Neutrophil (primary cell): ENCODE data around the gene ITPR2.

Experiments
- H3K27ac ChIP-seq: fragments of 200-600 bp; sonication (generic); 2 replicates; pipeline ENCODE4 v1.5.1; 2016; ENCODE audit warnings: mild to moderate bottlenecking, moderate library complexity
- H3K27me3 ChIP-seq: fragments of 200-600 bp; sonication (generic); 2 replicates; pipeline ENCODE4 v1.6.0; 2016; ENCODE audit warnings: mild to moderate bottlenecking
- H3K36me3 ChIP-seq: fragments of 200-600 bp; sonication (generic); 2 replicates; pipeline ENCODE4 v1.5.1; 2017
- H3K4me1 ChIP-seq, 2 experiments: fragments of 200-600 bp in 1 of 2; sonication (generic) in 1 of 2; 1 replicate in 1 of 2; 2 replicates in 1 of 2; pipeline versions ENCODE4 v1.5.1 to v1.6.1; 2013 to 2016; ENCODE audit warnings: low read depth in 1 of 2, low read length in 1 of 2, mild to moderate bottlenecking in 1 of 2, moderate library complexity in 1 of 2; ENCODE audit not compliant: control insufficient read depth in 1 of 2, insufficient read depth in 1 of 2
- H3K4me3 ChIP-seq, 2 experiments: fragments of 200-600 bp in 1 of 2; sonication (generic) in 1 of 2; 1 replicate in 1 of 2; 2 replicates in 1 of 2; pipeline ENCODE4 v1.5.1; 2013 to 2016; ENCODE audit warnings: low read depth in 1 of 2, low read length in 1 of 2, mild to moderate bottlenecking in 1 of 2, moderate library complexity in 1 of 2
- H3K9me3 ChIP-seq: fragments of 200-600 bp; sonication (generic); 2 replicates; pipeline ENCODE4 v1.5.1; 2016
- TF ChIP-seq, protein P1 (sequence below): fragments of 200-600 bp; sonication (generic); IDR thresholded peaks from 2 replicates; pipeline ENCODE4 v1.5.1; 2016; ENCODE audit warnings: antibody characterized with exemption

The ITPR2 gene

DNA sequence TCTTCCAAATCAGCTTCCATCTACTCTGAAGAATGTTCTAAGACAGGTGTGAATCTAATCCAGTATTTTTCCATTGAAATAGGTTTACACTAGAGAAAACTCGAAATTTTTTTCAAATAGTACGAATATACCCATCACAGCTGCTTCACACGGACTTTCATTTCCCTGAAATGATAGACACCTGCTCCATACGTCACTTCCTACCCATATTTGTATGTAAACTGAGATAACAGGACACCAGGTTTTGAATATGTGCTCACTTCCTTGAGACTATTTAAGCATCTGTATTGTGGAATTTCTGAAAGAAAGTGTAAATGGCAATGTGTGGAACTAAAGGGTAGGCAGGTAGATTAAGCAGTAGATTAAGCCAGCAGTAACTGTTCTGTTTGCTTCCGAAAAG lies 13.4 kb upstream of the ITPR2 start:
- H3K27me3 ChIP-seq = no peaks in the 10 kb centered on the region
- no peaks in the 10 kb centered on the region for H3K36me3 ChIP-seq
- TF ChIP-seq, protein P1, sequence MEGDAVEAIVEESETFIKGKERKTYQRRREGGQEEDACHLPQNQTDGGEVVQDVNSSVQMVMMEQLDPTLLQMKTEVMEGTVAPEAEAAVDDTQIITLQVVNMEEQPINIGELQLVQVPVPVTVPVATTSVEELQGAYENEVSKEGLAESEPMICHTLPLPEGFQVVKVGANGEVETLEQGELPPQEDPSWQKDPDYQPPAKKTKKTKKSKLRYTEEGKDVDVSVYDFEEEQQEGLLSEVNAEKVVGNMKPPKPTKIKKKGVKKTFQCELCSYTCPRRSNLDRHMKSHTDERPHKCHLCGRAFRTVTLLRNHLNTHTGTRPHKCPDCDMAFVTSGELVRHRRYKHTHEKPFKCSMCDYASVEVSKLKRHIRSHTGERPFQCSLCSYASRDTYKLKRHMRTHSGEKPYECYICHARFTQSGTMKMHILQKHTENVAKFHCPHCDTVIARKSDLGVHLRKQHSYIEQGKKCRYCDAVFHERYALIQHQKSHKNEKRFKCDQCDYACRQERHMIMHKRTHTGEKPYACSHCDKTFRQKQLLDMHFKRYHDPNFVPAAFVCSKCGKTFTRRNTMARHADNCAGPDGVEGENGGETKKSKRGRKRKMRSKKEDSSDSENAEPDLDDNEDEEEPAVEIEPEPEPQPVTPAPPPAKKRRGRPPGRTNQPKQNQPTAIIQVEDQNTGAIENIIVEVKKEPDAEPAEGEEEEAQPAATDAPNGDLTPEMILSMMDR = no peak
- peaks cover 3 to 14% of the 10 kb centered on the region in 2 experiments for H3K4me1 ChIP-seq
- no peaks in the 10 kb centered on the region for H3K9me3 ChIP-seq
- no peak overlapping the region for H3K4me3 ChIP-seq
- H3K27ac ChIP-seq = no peak overlapping the region

DNA sequence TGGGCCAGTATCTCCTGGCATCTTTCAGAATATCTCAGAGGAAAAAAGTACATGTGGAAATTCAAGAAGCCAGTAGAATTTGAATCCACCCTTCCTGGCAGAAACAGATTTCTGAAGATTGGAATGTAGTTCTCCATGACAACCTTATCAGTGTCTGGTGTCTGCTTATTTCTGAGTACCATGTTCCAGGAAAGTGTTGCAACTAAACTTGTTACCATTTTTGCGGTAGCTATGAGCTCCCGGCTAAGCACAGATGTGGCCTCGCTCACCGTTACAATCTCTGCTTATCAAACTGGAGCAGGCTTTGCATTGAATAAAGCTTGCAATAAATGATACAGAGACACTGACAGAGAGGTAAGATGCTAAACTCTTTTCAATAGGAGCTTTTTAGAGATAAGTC lies 13.0 kb upstream of the ITPR2 start:
- Histone ChIP-seq H3K4me3 (no peak overlapping the region), H3K9me3 (no peaks in the 10 kb centered on the region), H3K27ac (no peak overlapping the region), H3K36me3 (no peaks in the 10 kb centered on the region), H3K4me1 (peaks cover 3 to 14% of the 10 kb centered on the region in 2 experiments), H3K27me3 (no peaks in the 10 kb centered on the region)
- TF ChIP-seq, protein P1 = no peak

DNA sequence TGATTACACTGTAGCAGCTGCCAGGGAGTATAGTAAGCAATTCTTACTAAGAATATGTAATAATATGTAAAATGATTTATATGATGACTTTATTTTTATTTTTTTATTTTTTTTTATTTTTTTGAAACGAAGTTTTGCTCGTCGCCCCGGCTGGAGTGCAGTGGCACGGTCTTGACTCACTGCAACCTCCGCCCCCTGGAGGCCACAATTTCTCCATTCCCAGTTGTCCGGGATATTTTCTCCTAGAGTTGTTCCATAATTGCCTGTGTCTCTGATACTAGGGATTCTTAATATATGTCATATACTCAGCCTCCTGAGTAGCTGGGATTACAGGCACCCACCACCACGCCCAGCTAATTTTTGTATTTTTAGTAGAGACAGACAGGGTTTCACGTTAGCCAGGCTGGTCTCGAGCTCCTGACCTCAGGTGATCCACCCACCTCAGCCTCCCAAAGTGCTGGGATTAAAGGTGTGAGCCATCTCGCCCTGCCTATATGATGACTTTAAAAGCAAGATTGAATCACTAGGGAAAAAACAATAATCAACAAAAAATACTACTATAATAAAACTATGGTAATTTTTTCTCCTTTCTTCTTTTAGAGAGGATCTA lies 12.2 kb upstream of the ITPR2 start:
- H3K9me3 ChIP-seq = no peaks in the 10 kb centered on the region
- peaks cover 3 to 14% of the 10 kb centered on the region in 2 experiments for H3K4me1 ChIP-seq
- no peak overlapping the region for H3K27ac ChIP-seq
- H3K36me3 ChIP-seq = no peaks in the 10 kb centered on the region
- TF ChIP-seq, protein P1 = peak; percentile 32
- H3K27me3 ChIP-seq = no peaks in the 10 kb centered on the region
- no peak overlapping the region for H3K4me3 ChIP-seq

DNA sequence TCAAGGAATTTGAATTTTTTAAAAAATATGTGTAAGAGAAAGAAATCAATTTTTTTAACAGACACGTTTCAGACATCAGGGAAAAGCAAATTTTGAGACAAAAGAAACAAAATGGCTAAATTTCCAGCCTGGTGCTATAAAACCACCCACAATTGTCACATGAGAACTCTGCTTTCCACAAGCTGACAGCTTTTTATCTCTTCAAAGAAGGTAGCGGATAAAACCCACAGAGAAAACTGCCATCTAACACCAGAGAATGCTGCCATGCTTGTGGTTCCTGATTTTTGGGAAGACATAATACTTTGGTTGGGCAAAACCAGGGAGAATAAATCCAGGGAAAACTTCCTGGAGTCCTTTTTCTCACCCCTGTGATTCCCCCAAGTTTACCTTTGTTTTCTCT lies 10.3 kb upstream of the ITPR2 start:
- Histone ChIP-seq H3K36me3 (no peaks in the 10 kb centered on the region), H3K27ac (no peak overlapping the region), H3K4me1 (peaks cover 3 to 14% of the 10 kb centered on the region in 2 experiments), H3K4me3 (no peak overlapping the region), H3K9me3 (no peaks in the 10 kb centered on the region), H3K27me3 (no peaks in the 10 kb centered on the region)
- TF ChIP-seq, protein P1 = no peak

DNA sequence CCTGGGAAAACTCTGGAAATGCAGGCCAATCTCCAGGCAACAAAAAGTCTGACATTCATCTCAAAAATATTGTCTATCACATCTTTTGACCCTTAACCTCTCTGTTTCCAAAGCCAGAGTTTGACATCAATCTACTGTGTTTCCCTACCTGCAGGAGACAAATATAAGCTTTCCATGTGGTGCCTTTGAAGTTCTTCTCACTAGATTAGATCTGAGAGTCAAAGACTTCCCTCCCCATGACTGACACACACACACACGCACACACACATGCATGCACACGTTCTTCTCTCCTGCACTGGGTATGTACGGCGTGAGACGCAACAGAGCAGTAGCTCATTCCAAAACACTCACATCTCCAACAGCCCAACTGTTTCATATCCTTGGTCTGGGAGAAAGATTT lies 8.1 kb upstream of the ITPR2 start:
- peaks cover 3 to 9% of the 10 kb centered on the region in 2 experiments for H3K4me1 ChIP-seq
- no peaks in the 10 kb centered on the region for H3K27me3 ChIP-seq
- no peak overlapping the region for H3K27ac ChIP-seq
- H3K4me3 ChIP-seq = no peak overlapping the region
- TF ChIP-seq, protein P1 = no peak
- H3K36me3 ChIP-seq = no peaks in the 10 kb centered on the region
- no peaks in the 10 kb centered on the region for H3K9me3 ChIP-seq

DNA sequence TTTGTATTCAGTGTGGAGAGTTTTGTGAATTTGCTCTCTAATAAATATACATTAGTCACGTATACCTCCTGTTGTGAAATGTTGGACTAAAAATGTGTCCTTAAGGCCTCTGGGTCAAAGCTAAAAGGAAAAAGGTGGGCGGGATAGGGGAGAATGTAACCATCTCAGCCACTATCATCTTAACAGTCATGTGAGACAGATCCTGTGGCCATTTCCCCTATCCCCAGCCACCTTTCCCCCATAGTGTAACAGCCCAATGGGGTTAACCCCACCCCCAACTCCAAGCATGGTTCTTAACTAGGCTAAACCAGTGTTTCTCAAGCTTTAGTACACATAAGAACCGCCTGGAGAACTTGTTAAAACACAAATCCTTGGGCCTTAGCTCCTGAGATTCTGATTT lies 6.5 kb upstream of the ITPR2 start:
- H3K9me3 ChIP-seq = no peaks in the 10 kb centered on the region
- H3K36me3 ChIP-seq = no peaks in the 10 kb centered on the region
- H3K27me3 ChIP-seq = no peaks in the 10 kb centered on the region
- TF ChIP-seq, protein P1 = no peak
- H3K4me1 ChIP-seq = no peaks in the 10 kb centered on the region
- H3K27ac ChIP-seq = no peak overlapping the region
- no peak overlapping the region for H3K4me3 ChIP-seq
